K562 (cell line): ENCODE results near the gene MAPK1IP1L. TPM values are rescaled to one million over a fixed set of nuclear protein-coding genes. Genes with fewer than 3 reads are reported as not detected.

Source experiments
- ATF1 ChIP-seq, 2 experiments: fragments of 450-650 bp in 1 of 2; IDR thresholded peaks; 2 replicates each; pipeline ENCODE4 v1.6.1; 2016; ENCODE audit warnings: missing compliant biosample characterization in 1 of 2, missing genetic modification characterization in 1 of 2
- BACH1 ChIP-seq: fragments of 200-800 bp; sonication (Bioruptor generic); IDR thresholded peaks from 2 replicates; pipeline ENCODE4 v1.6.1; 2016; ENCODE audit warnings: missing genetic modification characterization, missing compliant biosample characterization
- CHD2 ChIP-seq: IDR thresholded peaks from 2 replicates; pipeline ENCODE4 v1.6.1; 2011; ENCODE audit warnings: low read depth, low read length
- ERF ChIP-seq: fragments of 450-650 bp; formaldehyde crosslinking; IDR thresholded peaks from 2 replicates; pipeline ENCODE4 v1.4.0; 2020; ENCODE audit warnings: mild to moderate bottlenecking, mixed read lengths
- FOSL1 ChIP-seq: fragments of 200-800 bp; sonication (Bioruptor generic); conservative IDR thresholded peaks from 2 replicates; pipeline ENCODE4 v1.6.1; 2016; ENCODE audit warnings: missing genetic modification characterization, missing compliant biosample characterization
- FOXA3 ChIP-seq, 2 experiments: fragments of 450-650 bp in 1 of 2; sonication (generic) in 1 of 2; formaldehyde crosslinking; IDR thresholded peaks in 1 of 2; conservative IDR thresholded peaks in 1 of 2; 2 replicates each; pipeline versions ENCODE4 v1.4.0 to v1.8.0; 2020 to 2022; ENCODE audit warnings: mild to moderate bottlenecking in 2 of 2, missing genetic modification reagents in 1 of 2
- GATAD2B ChIP-seq: fragments of 450-650 bp; IDR thresholded peaks from 2 replicates; pipeline ENCODE4 v1.6.1; 2017; ENCODE audit warnings: mild to moderate bottlenecking, borderline replicate concordance
- GMEB1 ChIP-seq: fragments of 250-450 bp; sonication (Bioruptor Pico); IDR thresholded peaks from 2 replicates; pipeline ENCODE4 v1.4.0; 2020; ENCODE audit warnings: mild to moderate bottlenecking
- MAFG ChIP-seq: fragments of 450-650 bp; conservative IDR thresholded peaks from 2 replicates; pipeline ENCODE4 v1.6.1; 2016; ENCODE audit warnings: missing genetic modification characterization, missing compliant biosample characterization
- MECOM ChIP-seq: fragments of 250-450 bp; sonication (Bioruptor Pico); IDR thresholded peaks from 2 replicates; pipeline ENCODE4 v1.8.0; 2022; ENCODE audit warnings: inconsistent platforms
- NR2C1 ChIP-seq, 2 experiments: fragments of 450-650 bp; IDR thresholded peaks; 2 replicates each; pipeline ENCODE4 v1.6.1; 2017; ENCODE audit warnings: mild to moderate bottlenecking in 2 of 2, antibody characterized with exemption in 1 of 2, inconsistent platforms in 1 of 2, missing compliant biosample characterization in 1 of 2, missing genetic modification characterization in 1 of 2
- PCBP2 ChIP-seq: fragments of 200-400 bp; formaldehyde crosslinking; IDR thresholded peaks from 2 replicates; pipeline ENCODE4 v1.6.1; 2018; ENCODE audit warnings: low read length, low read depth, mild to moderate bottlenecking, moderate library complexity; ENCODE audit not compliant: poor library complexity, severe bottlenecking
- POLR2H ChIP-seq: IDR thresholded peaks from 2 replicates; pipeline ENCODE4 v1.6.1; 2016; ENCODE audit warnings: missing genetic modification characterization, low read depth, mild to moderate bottlenecking, control low read depth, missing compliant biosample characterization, moderate library complexity
- POLR3G ChIP-seq: IDR thresholded peaks from 2 replicates; pipeline ENCODE4 v1.6.1; 2011; ENCODE audit not compliant: insufficient read length, insufficient replicate concordance; ENCODE audit errors: extremely low read depth
- PRMT5 ChIP-seq: sonication (generic); formaldehyde crosslinking; IDR thresholded peaks from 2 replicates; pipeline ENCODE4 v1.5.0; 2020; ENCODE audit warnings: missing genetic modification reagents
- RBM15 ChIP-seq: fragments of 200-400 bp; formaldehyde crosslinking; IDR thresholded peaks from 2 replicates; pipeline ENCODE4 v1.6.1; 2018; ENCODE audit warnings: mild to moderate bottlenecking, low read length, moderate library complexity; ENCODE audit not compliant: insufficient read depth
- SLC30A9 ChIP-seq: fragments of 250-450 bp; sonication (Bioruptor Pico); IDR thresholded peaks from 2 replicates; pipeline ENCODE4 v1.8.0; 2022; ENCODE audit warnings: mild to moderate bottlenecking, moderate library complexity
- SMARCC2 ChIP-seq: fragments of 450-650 bp; IDR thresholded peaks from 2 replicates; pipeline ENCODE4 v1.6.1; 2017; ENCODE audit warnings: antibody characterized with exemption, moderate library complexity, mild to moderate bottlenecking, low read depth
- STAT5A ChIP-seq: IDR thresholded peaks from 2 replicates; pipeline ENCODE4 v1.6.1; 2012; ENCODE audit warnings: low read length, inconsistent platforms, borderline replicate concordance
- TCF3 ChIP-seq: sonication (generic); formaldehyde crosslinking; IDR thresholded peaks from 2 replicates; pipeline ENCODE4 v1.4.0; 2020; ENCODE audit warnings: mild to moderate bottlenecking, missing genetic modification reagents
- ZFP30 ChIP-seq: fragments of 250-450 bp; sonication (Bioruptor Pico); IDR thresholded peaks from 2 replicates; pipeline ENCODE4 v1.8.0; 2022; ENCODE audit warnings: moderate library complexity, mild to moderate bottlenecking, inconsistent platforms, borderline replicate concordance
- ZFP36 ChIP-seq: fragments of 150-350 bp; IDR thresholded peaks from 2 replicates; pipeline ENCODE4 v1.6.1; 2018; ENCODE audit warnings: low read length, low read depth; ENCODE audit not compliant: partially characterized antibody
- ZNF23 ChIP-seq: fragments of 250-450 bp; sonication (Bioruptor Pico); IDR thresholded peaks from 2 replicates; pipeline ENCODE4 v1.4.0; 2020; ENCODE audit warnings: mild to moderate bottlenecking
- ZNF282 ChIP-seq: sonication (generic); formaldehyde crosslinking; IDR thresholded peaks from 2 replicates; pipeline ENCODE4 v1.8.1; 2023; ENCODE audit warnings: missing genetic modification reagents
- polyA plus RNA-seq, 8 experiments: library from polyadenylated mRNA; depleted of rRNA in 4 of 8; stranded (reverse) in 5 of 8; unstranded in 3 of 8; fragments of >200 nt; fragmentation: Nextera tagmentation in 2 of 8; fragmentation: Illumina TruSeq in 1 of 8; extraction: Ambion mirVana in 2 of 8; extraction: Trizol in 1 of 8; gene quantifications; 2 replicates each; pipeline versions ENCODE4 v1.2.1 to v1.2.3, GENCODE V29; 2011 to 2014; ENCODE audit warnings: inconsistent platforms in 1 of 8, missing spikeins in 1 of 8
- total RNA-seq, 7 experiments: library from RNA; depleted of rRNA in 6 of 7; stranded (reverse); fragments of >200 nt in 6 of 7; fragmentation: Illumina TruSeq in 2 of 7; extraction: Trizol in 2 of 7; gene quantifications; 2 replicates each; pipeline versions ENCODE4 v1.2.1 to v1.2.3, GENCODE V29; 2011 to 2021; ENCODE audit warnings: low replicate concordance in 1 of 7
- TF ChIP-seq, protein P1 (sequence below): fragments of 450-650 bp; IDR thresholded peaks from 2 replicates; pipeline ENCODE4 v1.6.1; 2017; ENCODE audit warnings: mild to moderate bottlenecking, moderate library complexity
- TF ChIP-seq, protein P2 (sequence below): fragments of 450-650 bp; formaldehyde crosslinking; IDR thresholded peaks from 2 replicates; pipeline ENCODE4 v1.4.0; 2020; ENCODE audit warnings: mild to moderate bottlenecking, mixed read lengths

MAPK1IP1L gene
- total and polyA plus RNA-seq, 9 of the 15 experiments (the other 6 are each of a cell fraction or from before 2014, with no cell fraction given): 32.7 to 99.4 (median 49.8) TPM

- no peak for TF ChIP-seq CHD2
- TF ChIP-seq, protein P1, sequence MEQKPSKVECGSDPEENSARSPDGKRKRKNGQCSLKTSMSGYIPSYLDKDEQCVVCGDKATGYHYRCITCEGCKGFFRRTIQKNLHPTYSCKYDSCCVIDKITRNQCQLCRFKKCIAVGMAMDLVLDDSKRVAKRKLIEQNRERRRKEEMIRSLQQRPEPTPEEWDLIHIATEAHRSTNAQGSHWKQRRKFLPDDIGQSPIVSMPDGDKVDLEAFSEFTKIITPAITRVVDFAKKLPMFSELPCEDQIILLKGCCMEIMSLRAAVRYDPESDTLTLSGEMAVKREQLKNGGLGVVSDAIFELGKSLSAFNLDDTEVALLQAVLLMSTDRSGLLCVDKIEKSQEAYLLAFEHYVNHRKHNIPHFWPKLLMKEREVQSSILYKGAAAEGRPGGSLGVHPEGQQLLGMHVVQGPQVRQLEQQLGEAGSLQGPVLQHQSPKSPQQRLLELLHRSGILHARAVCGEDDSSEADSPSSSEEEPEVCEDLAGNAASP: no peak; the same call in 1 of the 2 replicates
- TF ChIP-seq ATF1 (CRISPR knock-in tag; IDR thresholded peaks at IDR 0.05): no peak
- TF ChIP-seq ATF1 (tag; IDR thresholded peaks at IDR 0.05): no peak
- TF ChIP-seq STAT5A: no peak
- no peak; the same call in 1 of the 2 replicates for TF ChIP-seq SMARCC2
- peak; percentile 55 for TF ChIP-seq POLR2H (tag)
- TF ChIP-seq ZFP36: peak; percentile 65
- TF ChIP-seq ZNF23: no peak
- TF ChIP-seq GMEB1 (CRISPR knock-in tag): no peak
- no peak for TF ChIP-seq MECOM
- TF ChIP-seq ZFP30 (CRISPR knock-in tag): no peak
- TF ChIP-seq POLR3G: no peak
- no peak for TF ChIP-seq RBM15
- TF ChIP-seq FOXA3 (CRISPR knock-in tag; conservative IDR thresholded peaks at IDR 0.05 in 1 of 2, IDR thresholded peaks at IDR 0.05 in 1 of 2): no peak
- no peak for TF ChIP-seq SLC30A9 (CRISPR knock-in tag)
- no peak for TF ChIP-seq ERF
- no peak for TF ChIP-seq PRMT5
- no peak for TF ChIP-seq TCF3 (CRISPR knock-in tag)
- no peak for TF ChIP-seq BACH1
- TF ChIP-seq GATAD2B: no peak
- TF ChIP-seq ZNF282: no peak
- no peak for TF ChIP-seq PCBP2
- TF ChIP-seq MAFG (tag): peak; percentile 67
- TF ChIP-seq NR2C1 (IDR thresholded peaks at IDR 0.05): peak; percentile 70
- TF ChIP-seq NR2C1 (tag; IDR thresholded peaks at IDR 0.05): peak; percentile 47; the same call in 1 of the 2 replicates
- TF ChIP-seq, protein P2, sequence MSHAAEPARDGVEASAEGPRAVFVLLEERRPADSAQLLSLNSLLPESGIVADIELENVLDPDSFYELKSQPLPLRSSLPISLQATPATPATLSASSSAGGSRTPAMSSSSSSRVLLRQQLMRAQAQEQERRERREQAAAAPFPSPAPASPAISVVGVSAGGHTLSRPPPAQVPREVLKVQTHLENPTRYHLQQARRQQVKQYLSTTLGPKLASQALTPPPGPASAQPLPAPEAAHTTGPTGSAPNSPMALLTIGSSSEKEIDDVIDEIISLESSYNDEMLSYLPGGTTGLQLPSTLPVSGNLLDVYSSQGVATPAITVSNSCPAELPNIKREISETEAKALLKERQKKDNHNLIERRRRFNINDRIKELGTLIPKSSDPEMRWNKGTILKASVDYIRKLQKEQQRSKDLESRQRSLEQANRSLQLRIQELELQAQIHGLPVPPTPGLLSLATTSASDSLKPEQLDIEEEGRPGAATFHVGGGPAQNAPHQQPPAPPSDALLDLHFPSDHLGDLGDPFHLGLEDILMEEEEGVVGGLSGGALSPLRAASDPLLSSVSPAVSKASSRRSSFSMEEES (CRISPR knock-in tag): no peak
- TF ChIP-seq FOSL1 (tag): peak; percentile 92
Observed at GRCh38 chr14:55103005-55103640, 51.7 kb downstream of the MAPK1IP1L start (continued).
